Measurements from ENCODE around the gene CHRDL1.
A peak's percentile ranks its signal among the peaks of the same experiment; 100 is the strongest.
"Not testable (repeated sequence)": the region's sequence is repeated elsewhere in the genome, so short reads cannot be mapped to it uniquely, and the experiment has no call there.

Gene CHRDL1, protein sequence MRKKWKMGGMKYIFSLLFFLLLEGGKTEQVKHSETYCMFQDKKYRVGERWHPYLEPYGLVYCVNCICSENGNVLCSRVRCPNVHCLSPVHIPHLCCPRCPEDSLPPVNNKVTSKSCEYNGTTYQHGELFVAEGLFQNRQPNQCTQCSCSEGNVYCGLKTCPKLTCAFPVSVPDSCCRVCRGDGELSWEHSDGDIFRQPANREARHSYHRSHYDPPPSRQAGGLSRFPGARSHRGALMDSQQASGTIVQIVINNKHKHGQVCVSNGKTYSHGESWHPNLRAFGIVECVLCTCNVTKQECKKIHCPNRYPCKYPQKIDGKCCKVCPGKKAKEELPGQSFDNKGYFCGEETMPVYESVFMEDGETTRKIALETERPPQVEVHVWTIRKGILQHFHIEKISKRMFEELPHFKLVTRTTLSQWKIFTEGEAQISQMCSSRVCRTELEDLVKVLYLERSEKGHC

DNA sequence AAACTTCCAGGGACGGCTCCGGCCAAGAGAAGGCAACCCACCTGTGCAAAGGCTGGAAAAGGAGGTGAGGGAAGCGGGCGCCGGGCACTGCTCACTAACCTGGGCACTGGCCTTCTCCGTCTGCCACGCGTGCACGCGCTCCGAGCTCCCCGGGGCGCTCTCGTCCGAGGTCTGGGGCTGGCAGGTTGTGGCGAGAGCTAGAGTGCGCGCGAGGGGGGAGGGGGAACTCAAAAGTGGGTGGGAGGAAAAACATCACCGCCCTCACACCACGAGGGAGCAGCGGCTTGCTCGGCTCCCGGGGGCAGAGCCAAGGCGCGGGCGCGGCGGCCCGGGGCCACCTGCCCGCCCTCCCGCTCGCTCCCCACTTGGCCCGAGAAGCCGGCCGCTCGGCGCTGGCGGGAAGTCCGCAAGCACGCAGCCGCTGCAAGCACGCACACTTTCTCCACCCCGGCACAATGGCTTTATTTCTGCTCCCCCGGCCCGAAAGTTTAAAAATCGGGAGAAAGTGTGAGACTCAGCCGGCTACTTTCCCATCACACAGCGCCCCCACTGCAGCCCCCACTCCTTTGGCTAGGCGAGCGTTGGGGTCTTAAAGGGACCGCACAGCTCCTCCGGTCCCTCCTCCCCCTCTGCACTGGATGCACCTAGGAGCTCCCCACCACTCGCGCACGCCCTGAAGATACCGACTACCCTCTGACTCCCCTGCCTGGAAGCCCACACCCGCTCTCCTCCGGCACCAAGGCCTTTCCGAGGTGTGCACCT lies at the start of gene CHRDL1:
Gene CHRDL1 (minus strand): TSS at position 173 of the 762 bp plus-strand sequence. CDS start 3,636 bp downstream, outside the sequence.
- DNase-seq, result peak; percentile 42

GRCh38 chrX:110836982-110837381 lies 41.4 kb upstream of the CHRDL1 start:
- DNase-seq, result no peak

GRCh38 chrX:110836451-110836850 lies 40.8 kb upstream of the CHRDL1 start:
- no peak for DNase-seq

- no peak for DNase-seq
Measured at GRCh38 chrX:110836001-110836400, 40.4 kb upstream of the CHRDL1 start.

DNA sequence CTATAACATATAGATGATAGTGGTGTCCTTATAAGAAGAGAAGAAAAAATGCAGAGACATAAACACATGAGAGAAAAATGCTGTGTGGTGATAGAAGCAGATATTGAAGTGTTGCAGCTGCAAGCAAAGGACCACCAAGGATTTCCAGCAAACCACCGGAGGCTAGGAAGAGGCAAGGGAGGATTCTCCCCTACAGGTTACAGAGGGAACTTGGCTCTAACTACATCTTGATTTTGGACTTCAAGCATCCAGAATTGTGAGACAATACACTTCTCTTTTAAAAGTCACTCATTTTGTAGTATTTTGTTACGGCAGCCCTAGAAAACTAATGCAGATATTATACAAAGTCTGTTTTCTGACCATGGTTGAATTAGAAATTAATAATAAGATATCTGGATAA lies 30.4 kb upstream of the CHRDL1 start:
- no peak for DNase-seq

GRCh38 chrX:110816543-110816942 lies 20.9 kb upstream of the CHRDL1 start:
- DNase-seq, result not testable (repeated sequence)

DNA sequence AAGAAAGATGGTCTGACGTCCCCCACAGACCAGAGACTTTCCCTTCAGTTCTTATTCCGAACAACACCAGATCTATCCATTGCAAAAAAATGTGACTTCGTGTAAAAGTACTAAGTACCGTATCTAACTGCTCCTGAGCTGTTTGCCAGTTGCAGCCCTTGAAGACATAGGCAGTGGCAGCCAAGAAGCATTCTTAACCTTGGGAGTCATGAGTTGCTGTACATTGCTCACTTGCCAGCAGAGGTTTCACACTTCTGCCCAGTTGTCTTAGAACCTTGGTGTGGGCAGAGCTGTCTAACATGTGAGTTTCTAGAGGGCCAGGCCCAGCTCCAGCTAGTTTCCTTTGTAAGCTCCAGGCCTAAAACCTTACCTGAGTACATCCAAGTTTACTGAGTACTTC lies 10.5 kb upstream of the CHRDL1 start:
- no peak for DNase-seq

- no peak for DNase-seq
Measured at GRCh38 chrX:110805303-110805702, 9.7 kb upstream of the CHRDL1 start.

- no peak for DNase-seq
Measured at GRCh38 chrX:110804446-110804845, 8.8 kb upstream of the CHRDL1 start.

GRCh38 chrX:110803506-110803905 lies 7.9 kb upstream of the CHRDL1 start:
- DNase-seq, result no peak

DNA sequence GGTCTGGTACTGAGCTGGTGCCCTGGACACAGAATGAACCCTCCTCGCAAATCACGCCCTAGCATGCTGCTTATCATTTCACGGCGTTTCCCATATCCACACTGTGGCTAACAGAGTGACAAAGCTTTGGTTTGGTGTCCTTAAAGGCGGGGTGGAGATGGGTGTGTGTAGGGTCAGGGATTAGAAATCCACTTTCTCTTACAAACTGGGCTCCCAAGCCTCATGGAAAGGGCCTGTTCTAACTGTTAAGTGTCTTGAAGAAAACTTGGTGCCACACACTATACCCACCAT lies 735 bp upstream of the CHRDL1 start:
- no peak for DNase-seq

GRCh38 chrX:110794601-110795000 lies 1.0 kb downstream of the CHRDL1 start:
- DNase-seq, result no peak

DNA sequence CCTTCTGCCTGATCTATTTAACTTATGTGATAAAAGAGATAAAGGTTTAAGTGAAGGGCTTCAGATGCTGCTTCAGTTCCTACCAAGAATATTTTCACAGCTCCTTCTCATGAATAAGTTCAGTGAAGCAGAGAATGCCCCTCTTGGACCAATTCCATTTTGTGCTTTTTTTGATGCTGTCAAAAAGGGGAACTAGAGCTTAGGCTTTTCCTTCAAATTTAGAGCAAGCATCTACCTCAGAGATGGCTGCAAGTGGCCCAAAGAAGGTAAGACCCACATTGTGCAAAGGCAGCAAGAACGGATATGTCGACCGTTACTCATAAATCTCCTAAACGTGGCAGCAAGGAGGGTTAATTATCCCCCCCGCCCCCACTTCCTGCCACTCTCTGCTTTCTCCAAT lies 4.5 kb downstream of the CHRDL1 start:
- DNase-seq, result no peak

DNA sequence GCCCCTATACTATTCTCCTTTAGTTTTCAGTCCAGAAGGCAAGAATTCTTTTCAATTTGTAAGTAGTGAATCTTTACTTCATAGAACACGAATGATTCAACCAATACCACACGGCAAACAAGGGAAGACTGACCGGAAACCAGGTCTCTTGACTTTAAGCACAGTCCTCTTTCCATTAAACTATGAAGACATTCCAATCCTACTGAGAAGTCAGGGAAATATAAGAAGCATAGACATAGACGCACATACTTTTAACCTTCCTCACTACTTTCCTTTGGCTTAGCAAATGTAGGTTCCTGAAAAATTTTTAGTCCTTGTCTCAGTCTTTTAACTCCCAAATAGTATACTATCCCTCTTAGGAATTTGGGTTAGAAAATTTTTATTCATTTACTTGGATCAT lies 9.1 kb downstream of the CHRDL1 start:
- DNase-seq, result no peak

GRCh38 chrX:110759785-110760184 lies 35.8 kb downstream of the CHRDL1 start:
- no peak for DNase-seq

GRCh38 chrX:110758781-110759422 lies 36.7 kb downstream of the CHRDL1 start:
- no peak for DNase-seq

DNA sequence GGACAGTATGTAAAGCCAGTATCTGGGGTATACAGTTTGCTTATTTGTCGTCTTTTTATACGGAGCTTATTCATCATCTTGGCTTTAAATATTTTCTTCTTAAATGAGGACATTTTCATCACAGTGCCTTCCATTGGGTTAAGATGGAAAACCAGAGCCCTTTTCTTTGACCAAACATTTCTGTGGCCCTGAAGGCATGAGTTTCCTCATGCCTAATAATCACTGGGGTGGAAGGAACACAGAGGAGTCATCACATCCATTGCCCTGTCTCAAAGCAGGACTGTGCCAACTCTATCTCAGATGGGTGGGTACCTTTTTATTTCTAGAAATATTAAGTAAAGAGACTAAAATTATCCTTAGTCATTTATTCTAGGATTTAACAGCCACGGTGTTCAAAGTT lies 40.0 kb downstream of the CHRDL1 start:
- no peak for DNase-seq

- DNase-seq, result no peak
Measured at GRCh38 chrX:110755061-110755460, 40.6 kb downstream of the CHRDL1 start.

DNA sequence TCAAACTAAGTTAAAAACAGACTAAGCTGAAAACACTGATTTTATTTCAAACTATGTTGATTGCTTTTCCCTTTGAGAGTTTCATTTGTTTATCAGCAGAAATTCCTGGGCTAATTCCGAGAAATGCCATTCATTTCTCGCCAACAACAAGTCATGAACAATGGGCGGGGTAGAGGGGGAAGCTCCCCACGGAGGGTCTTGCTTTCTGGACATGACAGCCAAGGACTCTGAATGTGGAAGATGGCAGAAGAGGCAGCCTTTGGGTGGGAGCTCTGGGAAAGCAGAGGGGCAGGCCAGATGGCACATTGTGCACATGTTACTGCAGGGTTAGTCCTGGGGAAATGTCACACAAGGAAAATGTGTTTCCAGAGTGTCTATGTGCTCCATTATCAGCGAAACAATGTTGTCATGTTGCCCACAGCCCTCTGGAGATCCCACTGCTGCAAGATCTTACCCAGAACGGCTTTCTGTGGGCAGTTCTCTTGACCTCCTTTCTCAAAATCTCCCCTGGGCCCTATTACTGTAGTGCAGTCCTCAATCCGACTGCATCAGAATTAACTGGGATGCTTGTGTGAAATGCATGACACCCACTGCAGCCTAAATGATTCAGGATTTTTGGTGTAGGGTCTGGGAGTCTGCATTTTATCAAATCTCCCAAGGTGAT lies 45.0 kb downstream of the CHRDL1 start:
- no peak for DNase-seq

DNA sequence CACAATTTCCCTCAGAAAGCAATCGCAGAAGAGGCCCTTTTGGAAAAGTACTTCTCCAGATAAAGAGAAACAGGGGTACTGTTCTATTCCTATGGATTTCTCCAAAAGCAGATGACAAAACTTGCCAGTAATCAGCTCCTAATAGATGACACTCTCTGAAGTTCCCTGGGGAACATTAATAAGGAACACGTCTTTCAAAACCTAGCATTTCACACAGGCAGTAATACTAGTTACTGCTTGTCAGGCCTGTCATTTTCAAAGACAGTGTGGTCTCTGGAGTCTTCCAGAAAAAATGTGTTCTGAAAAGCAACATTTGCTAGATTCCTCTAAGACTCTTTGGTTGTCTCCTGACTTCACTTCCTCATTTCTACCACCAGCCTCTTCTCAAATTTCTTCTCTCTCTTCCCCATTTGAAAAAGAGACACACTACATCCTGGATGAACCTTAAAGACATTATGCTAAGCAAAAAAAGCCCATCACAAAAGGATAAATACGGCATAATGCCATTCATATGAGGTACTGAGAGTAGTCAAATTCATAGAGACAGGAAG lies 47.3 kb downstream of the CHRDL1 start:
- DNase-seq, result no peak

- DNase-seq, result no peak
Measured at GRCh38 chrX:110746014-110746413, 49.6 kb downstream of the CHRDL1 start.

DNA sequence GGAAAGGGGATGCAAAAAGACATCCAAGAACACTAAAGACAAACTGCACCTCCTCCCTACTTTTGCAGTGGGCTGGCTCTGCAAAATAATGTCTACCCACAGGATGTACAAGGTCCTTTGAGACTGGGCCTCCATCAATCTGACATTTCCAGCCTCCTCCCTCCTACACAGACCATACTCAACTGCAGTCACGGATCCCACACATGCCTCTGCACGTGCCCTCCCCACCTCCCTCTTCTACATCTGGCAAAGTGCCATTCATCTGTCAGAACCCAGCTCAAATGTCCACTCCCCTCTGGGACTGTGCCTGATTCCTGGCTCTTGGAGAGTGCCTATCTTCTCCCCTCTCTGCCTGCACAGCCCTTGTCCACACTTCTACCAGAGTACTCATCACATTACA lies 50.3 kb downstream of the CHRDL1 start:
- DNase-seq, result no peak

Data from NCI-H1105 (cell line).